Keratinocyte (primary cell): Measurements from ENCODE around the gene XNDC1N.

Source experiments
- CTCF ChIP-seq, 3 experiments: IDR thresholded peaks in 1 of 3; conservative IDR thresholded peaks in 1 of 3; optimal IDR thresholded peaks in 1 of 3; 2 replicates in 2 of 3; 3 replicates in 1 of 3; pipeline versions ENCODE3 to v1.5.1; 2011; ENCODE audit warnings: low read length in 3 of 3, mild to moderate bottlenecking in 3 of 3, moderate library complexity in 2 of 3, control low read depth in 1 of 3, inconsistent platforms in 1 of 3; ENCODE audit not compliant: insufficient read depth in 2 of 3; ENCODE audit errors: extremely low read depth in 1 of 3
- EZH2 ChIP-seq: IDR thresholded peaks from one replicate; pipeline ENCODE4 v1.6.1; 2012; ENCODE audit warnings: inconsistent platforms, mild to moderate bottlenecking, low read length, moderate library complexity

GRCh38 chr11:71927820-71928736, at the start of gene XNDC1N:
- TF ChIP-seq CTCF (optimal IDR thresholded peaks at IDR 0.05 in 1 of 3, IDR thresholded peaks at IDR 0.05 in 1 of 3, conservative IDR thresholded peaks at IDR 0.05 in 1 of 3; ENCODE audit: extremely low read depth in 1 of 3, insufficient read depth in 2 of 3, low read length in 3 of 3) (no peak), EZH2 (no peak)
